WTC11 (cell line): Measurements from ENCODE around the gene CA11. TPM values are rescaled to one million over a fixed set of nuclear protein-coding genes. Genes with fewer than 3 reads are reported as not detected.
A peak's percentile ranks its signal among the peaks of the same experiment; 100 is the strongest.

ENCODE experiments used
- ATAC-seq: fragments of 200-7000 bp; cut with Tn5 transposase; 2 replicates; pipeline ENCODE4 v1.10.0; 2021; ENCODE audit warnings: mild to moderate bottlenecking, moderate library complexity
- CTCF ChIA-PET: fragments of 300-600 bp; sonication (Branson Sonifier 250); formaldehyde crosslinking; loops from one replicate; lab custom pipeline; 2021; ENCODE audit warnings: antibody characterized with exemption; lab: Charles Lee
- POLR2A ChIA-PET: fragments of 350-600 bp; sonication (Branson Sonifier 250); formaldehyde crosslinking; loops from one replicate; lab custom pipeline; 2021; ENCODE audit warnings: antibody characterized with exemption; lab: Charles Lee
- DNase-seq: peaks from one replicate; pipeline ENCODE4 v3.0.0; 2021; ENCODE audit warnings: low spot score
- H3K27ac Mint-ChIP-seq: 2 replicates; pipeline ENCODE4 v1.8.0; 2021; ENCODE audit warnings: mixed read lengths
- H3K27me3 Mint-ChIP-seq: 2 replicates; pipeline ENCODE4 v1.8.0; 2021; ENCODE audit warnings: low read depth, mild to moderate bottlenecking, moderate library complexity, mixed read lengths
- H3K36me3 Mint-ChIP-seq: 2 replicates; pipeline ENCODE4 v1.8.0; 2021; ENCODE audit warnings: mixed read lengths
- H3K4me1 Mint-ChIP-seq: 2 replicates; pipeline ENCODE4 v1.8.0; 2022; ENCODE audit warnings: mixed read lengths
- H3K4me3 Mint-ChIP-seq: 2 replicates; pipeline ENCODE4 v1.8.0; 2021; ENCODE audit warnings: mild to moderate bottlenecking, moderate library complexity, mixed read lengths
- H3K9me3 Mint-ChIP-seq: 2 replicates; pipeline ENCODE4 v1.8.0; 2021; ENCODE audit warnings: mixed read lengths
- ATF2 ChIP-seq: sonication (generic); formaldehyde crosslinking; IDR thresholded peaks from 2 replicates; pipeline ENCODE4 v1.8.1; 2022; ENCODE audit warnings: low read depth, missing genetic modification reagents, borderline replicate concordance
- ATF3 ChIP-seq: sonication (generic); formaldehyde crosslinking; conservative IDR thresholded peaks from 2 replicates; pipeline ENCODE4 v1.8.1; 2022; ENCODE audit warnings: mild to moderate bottlenecking, missing genetic modification reagents
- CDX4 ChIP-seq: fragments of 250-450 bp; sonication (Bioruptor Pico); IDR thresholded peaks from 2 replicates; pipeline ENCODE4 v1.9.0; 2021; ENCODE audit warnings: moderate library complexity, mild to moderate bottlenecking, inconsistent platforms, borderline replicate concordance
- CREB1 ChIP-seq: sonication (generic); formaldehyde crosslinking; IDR thresholded peaks from 2 replicates; pipeline ENCODE4 v1.8.0; 2023; ENCODE audit warnings: mild to moderate bottlenecking, missing genetic modification reagents
- CTCF ChIP-seq: fragments of 200-600 bp; IDR thresholded peaks from 2 replicates; pipeline ENCODE4 v1.8.0; 2022; ENCODE audit warnings: antibody characterized with exemption
- ELF4 ChIP-seq: sonication (generic); formaldehyde crosslinking; IDR thresholded peaks from 2 replicates; pipeline ENCODE4 v1.8.1; 2022; ENCODE audit warnings: low read depth, mild to moderate bottlenecking, moderate library complexity, missing genetic modification reagents
- ERG ChIP-seq: fragments of 250-450 bp; sonication (Bioruptor Pico); IDR thresholded peaks from 2 replicates; pipeline ENCODE4 v1.8.0; 2021; ENCODE audit warnings: mild to moderate bottlenecking
- GRHL2 ChIP-seq: fragments of 250-450 bp; sonication (Bioruptor Pico); IDR thresholded peaks from 2 replicates; pipeline ENCODE4 v1.8.0; 2022; ENCODE audit warnings: mild to moderate bottlenecking, moderate library complexity; ENCODE audit not compliant: insufficient replicate concordance, severe bottlenecking
- GTF2I ChIP-seq: fragments of 250-450 bp; sonication (Bioruptor Pico); conservative IDR thresholded peaks from 2 replicates; pipeline ENCODE4 v1.4.0; 2021; ENCODE audit warnings: mild to moderate bottlenecking
- MAX ChIP-seq: sonication (generic); formaldehyde crosslinking; IDR thresholded peaks from 2 replicates; pipeline ENCODE4 v1.8.0; 2022; ENCODE audit warnings: mild to moderate bottlenecking, missing genetic modification reagents
- MYBL2 ChIP-seq: sonication (generic); formaldehyde crosslinking; IDR thresholded peaks from 2 replicates; pipeline ENCODE4 v1.8.1; 2023; ENCODE audit warnings: mild to moderate bottlenecking, moderate library complexity, missing genetic modification reagents
- TEAD4 ChIP-seq: sonication (generic); formaldehyde crosslinking; IDR thresholded peaks from 2 replicates; pipeline ENCODE4 v1.8.0; 2022; ENCODE audit warnings: mild to moderate bottlenecking, missing genetic modification reagents
- ZMAT4 ChIP-seq: fragments of 250-450 bp; sonication (Bioruptor Pico); IDR thresholded peaks from 2 replicates; pipeline ENCODE4 v1.9.0; 2021; ENCODE audit warnings: mild to moderate bottlenecking
- ZNF423 ChIP-seq: fragments of 250-450 bp; sonication (Bioruptor Pico); IDR thresholded peaks from 2 replicates; pipeline ENCODE4 v2.1.2; 2022; ENCODE audit warnings: mild to moderate bottlenecking, moderate library complexity
- ZNF425 ChIP-seq: fragments of 250-450 bp; sonication (Bioruptor Pico); conservative IDR thresholded peaks from 2 replicates; pipeline ENCODE4 v1.9.0; 2021; ENCODE audit warnings: mild to moderate bottlenecking
- ZNF532 ChIP-seq: fragments of 250-450 bp; sonication (Bioruptor Pico); IDR thresholded peaks from 2 replicates; pipeline ENCODE4 v1.9.0; 2021; ENCODE audit warnings: mild to moderate bottlenecking, borderline replicate concordance
- ZNF671 ChIP-seq: fragments of 250-450 bp; sonication (Bioruptor Pico); IDR thresholded peaks from 2 replicates; pipeline ENCODE4 v1.8.0; 2021; ENCODE audit warnings: mild to moderate bottlenecking
- total RNA-seq: library from RNA; stranded (reverse); gene quantifications from 3 replicates; pipeline ENCODE4 v1.2.3, GENCODE V29; 2021

CA11 gene
- total RNA-seq, 1 experiment from 2014 or later: 41.4 TPM

GRCh38 chr19:48637948-48638830 is 7.8 kb downstream of the CA11 start:
- H3K27ac Mint-ChIP-seq: peak overlapping the region; percentile 98
- CTCF ChIA-PET: interaction anchor here (1.6 kb wide), 1 partner anchor 175 kb away, joined by 4 read pairs; no protein-coding TSS in a partner anchor
- POLR2A ChIA-PET: interaction anchor here (1.2 kb wide), 1 partner anchor 101 kb away, joined by 3 read pairs; no protein-coding TSS in a partner anchor
- H3K4me1 Mint-ChIP-seq: peaks cover 38% of the 10 kb centered on the region
- ATAC-seq: peak; percentile 25
- no peaks in the 10 kb centered on the region for H3K9me3 Mint-ChIP-seq
- H3K4me3 Mint-ChIP-seq: peak overlapping the region; percentile 81
- H3K27me3 Mint-ChIP-seq: peaks cover 15% of the 10 kb centered on the region
- peak; percentile 3; the same call in 1 of the 2 replicates for TF ChIP-seq TEAD4
- no peak for TF ChIP-seq ATF3 (CRISPR knock-in tag)
- peak; percentile 85 for DNase-seq
- H3K36me3 Mint-ChIP-seq: peaks cover 9% of the 10 kb centered on the region; the same call in 1 of the 2 replicates

GRCh38 chr19:48637449-48637947 is 8.5 kb downstream of the CA11 start:
- Mint-ChIP-seq H3K27me3 (peaks cover 15% of the 10 kb centered on the region), H3K4me3 (peak overlapping the region; percentile 81), H3K36me3 (peaks cover 9% of the 10 kb centered on the region; the same call in 1 of the 2 replicates), H3K27ac (peak overlapping the region; percentile 98), H3K4me1 (peaks cover 39% of the 10 kb centered on the region), H3K9me3 (no peaks in the 10 kb centered on the region)
- CTCF ChIA-PET: interaction anchor here (1.5 to 1.6 kb wide), 2 partner anchors 8 to 176 kb away, joined by 4 to 5 read pairs; partner anchors contain the start of gene CA11
- DNase-seq: peak; percentile 99
- ATAC-seq: peak; percentile 74
- POLR2A ChIA-PET: interaction anchor here (1.2 kb wide), 1 partner anchor 101 kb away, joined by 3 read pairs; no protein-coding TSS in a partner anchor
- TF ChIP-seq MYBL2 (peak; percentile 87), ZNF423 (CRISPR knock-in tag) (no peak), ERG (no peak), MAX (CRISPR knock-in tag) (peak; percentile 96), ZMAT4 (CRISPR knock-in tag) (no peak), ELF4 (peak; percentile 73; the same call in 1 of the 2 replicates), CREB1 (CRISPR knock-in tag) (no peak; the same call in 1 of the 2 replicates), CTCF (no peak), ATF2 (CRISPR knock-in tag) (peak; percentile 80; the same call in 1 of the 2 replicates), CDX4 (CRISPR knock-in tag) (no peak), ZNF532 (no peak), GTF2I (no peak), GRHL2 (CRISPR knock-in tag) (no peak), ZNF671 (CRISPR knock-in tag) (no peak), ZNF425 (CRISPR knock-in tag) (no peak)
